WTC11 (cell line): ENCODE results near the gene BCL11A. TPM values are rescaled to one million over a fixed set of nuclear protein-coding genes. Genes with fewer than 3 reads are reported as not detected.

Source experiments
- ATAC-seq: fragments of 200-7000 bp; cut with Tn5 transposase; 2 replicates; pipeline ENCODE4 v1.10.0; 2021; ENCODE audit warnings: mild to moderate bottlenecking, moderate library complexity
- CTCF ChIA-PET: fragments of 300-600 bp; sonication (Branson Sonifier 250); formaldehyde crosslinking; loops from one replicate; lab custom pipeline; 2021; ENCODE audit warnings: antibody characterized with exemption; lab: Charles Lee
- POLR2A ChIA-PET: fragments of 350-600 bp; sonication (Branson Sonifier 250); formaldehyde crosslinking; loops from one replicate; lab custom pipeline; 2021; ENCODE audit warnings: antibody characterized with exemption; lab: Charles Lee
- DNase-seq: peaks from one replicate; pipeline ENCODE4 v3.0.0; 2021; ENCODE audit warnings: low spot score
- H3K27ac Mint-ChIP-seq: 2 replicates; pipeline ENCODE4 v1.8.0; 2021; ENCODE audit warnings: mixed read lengths
- H3K27me3 Mint-ChIP-seq: 2 replicates; pipeline ENCODE4 v1.8.0; 2021; ENCODE audit warnings: low read depth, mild to moderate bottlenecking, moderate library complexity, mixed read lengths
- H3K36me3 Mint-ChIP-seq: 2 replicates; pipeline ENCODE4 v1.8.0; 2021; ENCODE audit warnings: mixed read lengths
- H3K4me1 Mint-ChIP-seq: 2 replicates; pipeline ENCODE4 v1.8.0; 2022; ENCODE audit warnings: mixed read lengths
- H3K4me3 Mint-ChIP-seq: 2 replicates; pipeline ENCODE4 v1.8.0; 2021; ENCODE audit warnings: mild to moderate bottlenecking, moderate library complexity, mixed read lengths
- H3K9me3 Mint-ChIP-seq: 2 replicates; pipeline ENCODE4 v1.8.0; 2021; ENCODE audit warnings: mixed read lengths
- AR ChIP-seq: fragments of 250-450 bp; sonication (Bioruptor Pico); IDR thresholded peaks from 2 replicates; pipeline ENCODE4 v1.9.0; 2021; ENCODE audit warnings: mild to moderate bottlenecking
- CBFB ChIP-seq: sonication (generic); formaldehyde crosslinking; IDR thresholded peaks from 2 replicates; pipeline ENCODE4 v1.8.1; 2022; ENCODE audit warnings: mild to moderate bottlenecking, low read depth, missing genetic modification reagents
- E2F1 ChIP-seq: sonication (generic); formaldehyde crosslinking; IDR thresholded peaks from 2 replicates; pipeline ENCODE4 v1.8.0; 2022; ENCODE audit warnings: mild to moderate bottlenecking, missing genetic modification reagents
- EMX1 ChIP-seq: fragments of 250-450 bp; sonication (Bioruptor Pico); IDR thresholded peaks from 2 replicates; pipeline ENCODE4 v1.8.0; 2021; ENCODE audit warnings: mild to moderate bottlenecking
- FOXP1 ChIP-seq: sonication (generic); formaldehyde crosslinking; IDR thresholded peaks from 2 replicates; pipeline ENCODE4 v1.8.0; 2022; ENCODE audit warnings: missing genetic modification reagents, mild to moderate bottlenecking, moderate library complexity, borderline replicate concordance
- GABPB1 ChIP-seq: sonication (generic); formaldehyde crosslinking; IDR thresholded peaks from 2 replicates; pipeline ENCODE4 v1.8.1; 2023; ENCODE audit warnings: mild to moderate bottlenecking, missing genetic modification reagents
- HMGA2 ChIP-seq: fragments of 250-450 bp; sonication (Bioruptor Pico); IDR thresholded peaks from 2 replicates; pipeline ENCODE4 v1.4.0; 2021; ENCODE audit warnings: mild to moderate bottlenecking, moderate library complexity
- IRF2 ChIP-seq: sonication (generic); formaldehyde crosslinking; IDR thresholded peaks from 2 replicates; pipeline ENCODE4 v1.8.0; 2022; ENCODE audit warnings: low read depth, missing genetic modification reagents, borderline replicate concordance
- MLX ChIP-seq: sonication (generic); formaldehyde crosslinking; IDR thresholded peaks from 2 replicates; pipeline ENCODE4 v1.8.1; 2023; ENCODE audit warnings: mild to moderate bottlenecking, missing genetic modification reagents, moderate library complexity
- NR3C1 ChIP-seq: sonication (generic); formaldehyde crosslinking; conservative IDR thresholded peaks from 2 replicates; pipeline ENCODE4 v1.8.1; 2023; ENCODE audit warnings: low read depth, mild to moderate bottlenecking, missing genetic modification reagents
- OVOL2 ChIP-seq: fragments of 250-450 bp; sonication (Bioruptor Pico); IDR thresholded peaks from 2 replicates; pipeline ENCODE4 v1.9.0; 2021; ENCODE audit warnings: mild to moderate bottlenecking, borderline replicate concordance
- TEAD1 ChIP-seq: sonication (generic); formaldehyde crosslinking; IDR thresholded peaks from 2 replicates; pipeline ENCODE4 v1.8.0; 2022; ENCODE audit warnings: mild to moderate bottlenecking, missing genetic modification reagents
- TEAD4 ChIP-seq: sonication (generic); formaldehyde crosslinking; IDR thresholded peaks from 2 replicates; pipeline ENCODE4 v1.8.0; 2022; ENCODE audit warnings: mild to moderate bottlenecking, missing genetic modification reagents
- ZNF317 ChIP-seq: sonication (generic); formaldehyde crosslinking; IDR thresholded peaks from 2 replicates; pipeline ENCODE4 v1.8.1; 2023; ENCODE audit warnings: low read depth, mild to moderate bottlenecking, moderate library complexity, missing genetic modification reagents, borderline replicate concordance
- ZNF396 ChIP-seq: fragments of 250-450 bp; sonication (Bioruptor Pico); IDR thresholded peaks from 2 replicates; pipeline ENCODE4 v1.8.0; 2021; ENCODE audit warnings: mild to moderate bottlenecking, moderate library complexity, borderline replicate concordance
- ZNF423 ChIP-seq: fragments of 250-450 bp; sonication (Bioruptor Pico); IDR thresholded peaks from 2 replicates; pipeline ENCODE4 v2.1.2; 2022; ENCODE audit warnings: mild to moderate bottlenecking, moderate library complexity
- ZNF532 ChIP-seq: fragments of 250-450 bp; sonication (Bioruptor Pico); IDR thresholded peaks from 2 replicates; pipeline ENCODE4 v1.9.0; 2021; ENCODE audit warnings: mild to moderate bottlenecking, borderline replicate concordance
- total RNA-seq: library from RNA; stranded (reverse); gene quantifications from 3 replicates; pipeline ENCODE4 v1.2.3, GENCODE V29; 2021
- TF ChIP-seq, protein P1 (sequence below): fragments of 250-450 bp; sonication (Bioruptor Pico); IDR thresholded peaks from 2 replicates; pipeline ENCODE4 v2.1.2; 2022; ENCODE audit warnings: mild to moderate bottlenecking, moderate library complexity
- TF ChIP-seq, protein P2 (sequence below): sonication (generic); formaldehyde crosslinking; conservative IDR thresholded peaks from 2 replicates; pipeline ENCODE4 v1.8.1; 2022; ENCODE audit warnings: mild to moderate bottlenecking, missing genetic modification reagents

BCL11A gene
- total RNA-seq, 1 experiment from 2014 or later, result 53.2 TPM

GRCh38 chr2:60513191-60513590, 40.3 kb downstream of the BCL11A start (continued):
- TF ChIP-seq AR (CRISPR knock-in tag) (no peak), ZNF396 (no peak), EMX1 (CRISPR knock-in tag) (no peak), CBFB (CRISPR knock-in tag) (no peak)
- TF ChIP-seq, protein P1, sequence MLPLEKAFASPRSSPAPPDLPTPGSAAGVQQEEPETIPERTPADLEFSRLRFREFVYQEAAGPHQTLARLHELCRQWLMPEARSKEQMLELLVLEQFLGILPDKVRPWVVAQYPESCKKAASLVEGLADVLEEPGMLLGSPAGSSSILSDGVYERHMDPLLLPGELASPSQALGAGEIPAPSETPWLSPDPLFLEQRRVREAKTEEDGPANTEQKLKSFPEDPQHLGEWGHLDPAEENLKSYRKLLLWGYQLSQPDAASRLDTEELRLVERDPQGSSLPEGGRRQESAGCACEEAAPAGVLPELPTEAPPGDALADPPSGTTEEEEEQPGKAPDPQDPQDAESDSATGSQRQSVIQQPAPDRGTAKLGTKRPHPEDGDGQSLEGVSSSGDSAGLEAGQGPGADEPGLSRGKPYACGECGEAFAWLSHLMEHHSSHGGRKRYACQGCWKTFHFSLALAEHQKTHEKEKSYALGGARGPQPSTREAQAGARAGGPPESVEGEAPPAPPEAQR (CRISPR knock-in tag), result no peak

DNA sequence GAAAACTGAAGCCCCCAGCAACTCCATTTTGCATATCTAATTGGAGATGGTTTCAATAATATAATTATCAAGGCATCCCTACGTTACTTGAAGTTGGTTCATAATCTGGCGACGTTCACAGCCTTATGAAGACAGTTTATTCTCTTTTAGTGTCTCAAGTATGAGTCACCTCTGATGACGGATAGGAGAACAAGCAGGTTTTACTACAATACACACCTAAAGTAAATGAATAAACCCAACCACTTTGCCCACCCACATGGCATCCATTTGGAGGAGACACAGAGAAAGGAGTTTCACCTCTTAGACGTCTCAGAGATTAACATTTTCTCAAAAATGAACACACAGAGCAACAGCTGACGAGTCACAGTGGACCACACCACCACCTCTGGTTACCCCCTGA, 40.8 kb downstream of the BCL11A start:
- DNase-seq (no peak), ATAC-seq (no peak)
- H3K4me3 Mint-ChIP-seq, result no peak overlapping the region
- peaks cover 7% of the 10 kb centered on the region for H3K36me3 Mint-ChIP-seq
- peaks cover 96% of the 10 kb centered on the region for H3K4me1 Mint-ChIP-seq
- H3K9me3 Mint-ChIP-seq, result no peaks in the 10 kb centered on the region
- ChIA-PET POLR2A (no interaction called here), CTCF (interaction anchor here (0.9 to 2.2 kb wide), 2 partner anchors 37 to 73 kb away, joined by 3 to 7 read pairs; no protein-coding TSS in a partner anchor)
- no peaks in the 10 kb centered on the region for H3K27me3 Mint-ChIP-seq
- no peak overlapping the region for H3K27ac Mint-ChIP-seq
- TF ChIP-seq ZNF317 (CRISPR knock-in tag), result no peak
- no peak for TF ChIP-seq TEAD1
- TF ChIP-seq ZNF423 (CRISPR knock-in tag), result no peak
- no peak for TF ChIP-seq HMGA2 (CRISPR knock-in tag)
- TF ChIP-seq MLX (CRISPR knock-in tag), result no peak
- TF ChIP-seq, protein P2, sequence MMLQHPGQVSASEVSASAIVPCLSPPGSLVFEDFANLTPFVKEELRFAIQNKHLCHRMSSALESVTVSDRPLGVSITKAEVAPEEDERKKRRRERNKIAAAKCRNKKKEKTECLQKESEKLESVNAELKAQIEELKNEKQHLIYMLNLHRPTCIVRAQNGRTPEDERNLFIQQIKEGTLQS (CRISPR knock-in tag), result no peak
- TF ChIP-seq IRF2 (CRISPR knock-in tag), result no peak
- no peak for TF ChIP-seq NR3C1 (CRISPR knock-in tag)
- TF ChIP-seq FOXP1 (CRISPR knock-in tag), result no peak
- no peak for TF ChIP-seq TEAD4 (CRISPR knock-in tag)
- TF ChIP-seq GABPB1 (CRISPR knock-in tag), result no peak
- no peak for TF ChIP-seq ZNF532 (CRISPR knock-in tag)
- TF ChIP-seq OVOL2, result no peak
- TF ChIP-seq E2F1 (CRISPR knock-in tag), result no peak
